Muscle of back (tissue), 11 donors: ENCODE measurements around the gene NABP1. TPM values are rescaled to one million over a fixed set of nuclear protein-coding genes. Genes with fewer than 3 reads are reported as not detected.

Experiments used
- DNase-seq, 3 donors: peaks; one replicate each; pipeline versions ENCODE4 v3.0.0 to v3.0.0-alpha.2; 2013
- polyA plus RNA-seq, 10 donors: library from polyadenylated mRNA; unstranded; fragments of 120-200 nt; gene quantifications; one replicate each; pipeline ENCODE4 v1.2.1, GENCODE V29; 2013; ENCODE audit not compliant: insufficient read length in 10 of 10

Gene NABP1
- polyA plus RNA-seq, 10 donors, result 8.3 to 27.3 (median 11.3) TPM

GRCh38 chr2:191679818-191680600, 2.1 kb downstream of the NABP1 start:
- DNase-seq, result peak in 1 of 3 donors; percentile 65

- no peak for DNase-seq
Observed at GRCh38 chr2:191680639-191681038, 2.7 kb downstream of the NABP1 start.

GRCh38 chr2:191682126-191682525, 4.2 kb downstream of the NABP1 start:
- no peak for DNase-seq

GRCh38 chr2:191686066-191686465, 8.1 kb downstream of the NABP1 start:
- DNase-seq, result no peak

GRCh38 chr2:191686729-191687128, 8.8 kb downstream of the NABP1 start:
- no peak for DNase-seq

GRCh38 chr2:191687867-191688266, 9.9 kb downstream of the NABP1 start:
- no peak for DNase-seq

GRCh38 chr2:191688934-191689695, 11.2 kb downstream of the NABP1 start:
- peak in 1 of 3 donors; percentile 77 for DNase-seq

GRCh38 chr2:191690327-191690726, 12.4 kb downstream of the NABP1 start:
- DNase-seq, result no peak

- DNase-seq, result peak; percentile 63 to 84 (median 65)
Observed at GRCh38 chr2:191691016-191691735, 13.2 kb downstream of the NABP1 start.

- no peak for DNase-seq
Observed at GRCh38 chr2:191691898-191692297, 14.0 kb downstream of the NABP1 start.

- no peak for DNase-seq
Observed at GRCh38 chr2:191692502-191693115, 14.7 kb downstream of the NABP1 start.

GRCh38 chr2:191693166-191693565, 15.2 kb downstream of the NABP1 start:
- DNase-seq, result no peak

GRCh38 chr2:191693778-191694177, 15.8 kb downstream of the NABP1 start:
- DNase-seq, result no peak

- peak; percentile 60 to 80 (median 70) for DNase-seq
Observed at GRCh38 chr2:191696001-191696400, 18.1 kb downstream of the NABP1 start.

GRCh38 chr2:191696966-191697365, 19.0 kb downstream of the NABP1 start:
- no peak for DNase-seq

GRCh38 chr2:191697870-191698269, 19.9 kb downstream of the NABP1 start:
- no peak for DNase-seq

- DNase-seq, result no peak
Observed at GRCh38 chr2:191699341-191699945, 21.5 kb downstream of the NABP1 start.

GRCh38 chr2:191701029-191701428, 23.1 kb downstream of the NABP1 start:
- no peak for DNase-seq

GRCh38 chr2:191701696-191702095, 23.8 kb downstream of the NABP1 start:
- no peak for DNase-seq

- DNase-seq, result no peak
Observed at GRCh38 chr2:191703079-191703725, 25.3 kb downstream of the NABP1 start.

GRCh38 chr2:191705084-191705483, 27.1 kb downstream of the NABP1 start:
- DNase-seq, result no peak
